Prostate gland (tissue), 2 donors: ENCODE measurements around the gene CBL.

Source experiments
- POLR2A ChIP-seq: fragments of 450-650 bp; IDR thresholded peaks from one replicate; pipeline ENCODE4 v1.6.1; 2016; ENCODE audit warnings: antibody characterized with exemption, mild to moderate bottlenecking
- TF ChIP-seq, protein P1 (sequence below), 4 experiments: fragments of 200-600 bp in 2 of 4; fragments of 450-650 bp in 2 of 4; sonication (generic) in 2 of 4; IDR thresholded peaks; 1 replicate in 3 of 4; 2 replicates in 1 of 4; pipeline ENCODE4 v1.5.1; 2016 to 2019; ENCODE audit warnings: antibody characterized with exemption in 4 of 4, mild to moderate bottlenecking in 2 of 4, moderate library complexity in 2 of 4

DNA sequence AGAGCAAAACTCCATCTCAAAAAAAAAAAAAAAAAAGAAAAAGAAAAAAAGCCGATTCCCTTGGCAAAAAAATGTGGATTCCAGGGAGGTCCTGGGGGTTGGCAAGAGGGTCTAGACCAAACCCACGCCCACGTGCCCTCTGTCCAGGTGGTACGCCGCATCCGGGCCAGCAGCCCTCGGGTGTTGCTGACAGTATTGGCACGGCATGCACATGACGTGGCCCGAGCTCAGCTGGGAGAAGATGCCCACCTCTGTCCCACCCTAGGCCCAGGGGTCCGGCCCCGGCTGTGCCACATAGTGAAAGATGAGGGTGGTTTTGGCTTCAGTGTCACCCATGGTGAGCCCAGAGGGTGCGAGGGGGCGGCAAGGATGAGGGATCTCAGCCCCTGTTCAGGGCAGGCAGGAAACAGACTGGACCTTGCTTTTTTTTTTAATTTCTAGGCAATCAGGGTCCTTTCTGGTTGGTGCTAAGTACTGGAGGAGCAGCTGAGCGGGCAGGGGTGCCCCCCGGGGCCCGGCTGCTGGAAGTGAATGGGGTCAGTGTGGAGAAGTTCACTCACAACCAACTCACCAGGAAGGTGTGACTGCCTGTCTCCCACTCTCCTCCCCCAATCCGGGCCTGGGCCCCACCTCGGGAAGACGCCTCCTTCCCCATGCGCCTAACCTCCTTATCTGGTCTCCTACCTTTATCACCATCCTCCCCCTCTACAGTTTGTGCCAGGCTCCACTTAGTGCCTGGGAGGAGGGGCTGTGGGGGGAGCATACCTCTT lies 18.8 kb upstream of the CBL start:
- TF ChIP-seq POLR2A = no peak
- TF ChIP-seq, protein P1, sequence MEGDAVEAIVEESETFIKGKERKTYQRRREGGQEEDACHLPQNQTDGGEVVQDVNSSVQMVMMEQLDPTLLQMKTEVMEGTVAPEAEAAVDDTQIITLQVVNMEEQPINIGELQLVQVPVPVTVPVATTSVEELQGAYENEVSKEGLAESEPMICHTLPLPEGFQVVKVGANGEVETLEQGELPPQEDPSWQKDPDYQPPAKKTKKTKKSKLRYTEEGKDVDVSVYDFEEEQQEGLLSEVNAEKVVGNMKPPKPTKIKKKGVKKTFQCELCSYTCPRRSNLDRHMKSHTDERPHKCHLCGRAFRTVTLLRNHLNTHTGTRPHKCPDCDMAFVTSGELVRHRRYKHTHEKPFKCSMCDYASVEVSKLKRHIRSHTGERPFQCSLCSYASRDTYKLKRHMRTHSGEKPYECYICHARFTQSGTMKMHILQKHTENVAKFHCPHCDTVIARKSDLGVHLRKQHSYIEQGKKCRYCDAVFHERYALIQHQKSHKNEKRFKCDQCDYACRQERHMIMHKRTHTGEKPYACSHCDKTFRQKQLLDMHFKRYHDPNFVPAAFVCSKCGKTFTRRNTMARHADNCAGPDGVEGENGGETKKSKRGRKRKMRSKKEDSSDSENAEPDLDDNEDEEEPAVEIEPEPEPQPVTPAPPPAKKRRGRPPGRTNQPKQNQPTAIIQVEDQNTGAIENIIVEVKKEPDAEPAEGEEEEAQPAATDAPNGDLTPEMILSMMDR (IDR thresholded peaks at IDR 0.05) = no peak
